Hematopoietic multipotent progenitor cell treated with erythropoietin and hydrocortisone succinate and interleukin-3 and kit ligand, for 6 days (in vitro differentiated cells): ENCODE results near the gene LMCD1.

Experiments used
- DNase-seq: peaks from one replicate; pipeline ENCODE4 v3.0.0-alpha.2; 2015

The LMCD1 gene

DNA sequence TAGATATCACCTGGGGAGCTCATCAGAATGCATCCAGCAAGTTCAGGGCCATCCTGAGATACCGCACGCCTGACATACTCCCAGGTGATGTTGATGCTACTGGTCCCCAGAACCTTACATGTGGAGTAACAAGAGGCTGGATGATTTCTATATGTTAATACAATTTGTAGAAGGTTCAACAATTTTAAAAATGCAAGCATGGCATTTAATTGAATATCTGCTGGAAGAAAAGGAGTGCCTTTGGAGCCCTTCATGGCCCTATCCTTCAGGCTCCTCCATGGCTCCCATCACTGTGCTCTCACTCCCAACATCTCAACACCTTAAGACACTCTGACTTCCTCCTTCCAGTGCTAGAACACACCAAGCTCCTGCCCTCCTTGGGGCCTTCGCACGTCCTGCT, 36.6 kb downstream of the LMCD1 start:
- no peak for DNase-seq

DNA sequence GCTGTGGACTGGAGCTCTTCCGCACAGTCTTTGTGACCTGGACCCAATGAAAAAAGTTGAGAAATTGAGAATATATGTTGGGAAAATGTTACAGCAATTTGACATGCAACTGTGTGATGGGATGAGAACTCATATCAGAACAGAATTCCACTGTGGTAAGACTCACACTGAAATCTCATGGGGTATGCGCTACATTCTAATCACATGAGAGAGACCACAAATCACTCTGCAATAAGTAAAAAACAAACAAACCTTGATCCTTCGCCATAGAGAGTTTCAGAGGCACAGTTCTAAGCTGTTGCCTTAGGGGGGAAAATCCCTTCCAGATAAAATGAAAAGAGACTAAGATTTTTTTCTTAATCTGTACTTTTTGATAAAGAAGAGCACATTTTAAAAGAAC, 37.3 kb downstream of the LMCD1 start:
- no peak for DNase-seq

DNA sequence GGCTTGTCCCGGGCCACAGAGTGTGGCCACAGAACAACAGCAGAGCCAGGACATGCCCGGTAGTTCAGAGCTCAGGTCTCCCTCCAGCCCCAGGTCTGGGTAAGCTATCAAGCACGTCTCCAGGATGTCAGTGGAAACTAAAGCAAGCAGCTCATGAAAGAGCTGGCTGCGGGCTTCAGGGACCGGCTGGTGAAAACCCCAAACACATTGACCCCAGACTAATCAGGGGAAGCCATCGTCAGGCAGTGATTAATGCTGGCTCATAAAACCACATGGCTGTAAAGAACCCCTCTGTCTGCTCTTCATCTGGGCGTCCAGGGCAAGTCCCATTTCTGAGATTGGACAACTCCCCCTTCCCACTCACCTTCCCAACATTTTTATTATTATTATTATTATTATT, 37.8 kb downstream of the LMCD1 start:
- no peak for DNase-seq

DNA sequence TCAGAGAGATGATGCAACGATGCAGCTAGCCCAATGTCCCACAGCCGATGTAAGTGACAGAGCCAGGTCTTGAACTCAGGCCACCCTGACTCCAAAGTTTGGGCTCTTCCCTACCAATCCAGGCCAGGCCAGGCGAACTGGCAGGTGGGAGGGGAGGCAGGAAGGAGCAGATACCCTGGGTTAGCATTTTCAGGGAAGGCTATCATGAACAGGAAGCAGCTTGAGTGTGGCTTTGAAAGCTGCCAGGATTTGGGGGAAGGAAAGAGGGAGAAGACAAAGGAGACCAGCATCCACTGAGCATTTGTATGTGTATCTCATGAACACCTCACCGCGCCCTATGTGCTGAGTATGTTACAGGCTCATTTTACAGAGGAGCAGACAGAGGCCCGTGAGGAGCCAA, 38.8 kb downstream of the LMCD1 start:
- DNase-seq = no peak

DNA sequence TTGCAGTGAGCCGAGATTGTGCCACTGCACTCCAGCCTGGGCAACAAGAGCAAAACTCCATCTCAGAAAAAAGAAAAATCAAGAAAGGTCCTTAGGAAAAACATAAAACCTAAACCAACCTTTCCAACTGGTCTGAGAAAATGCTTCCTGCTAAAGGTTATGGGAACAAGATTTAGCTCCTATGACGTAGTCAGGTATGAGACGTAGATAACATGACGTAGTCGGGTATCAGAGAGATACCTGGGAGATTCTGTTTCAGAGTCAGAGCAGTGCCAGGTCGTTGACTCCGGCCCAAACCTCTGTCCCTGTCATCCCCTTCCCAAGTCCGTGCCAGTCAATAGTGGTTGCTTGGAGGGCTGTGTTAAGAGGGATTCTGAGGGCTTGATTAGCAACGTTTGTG, 39.9 kb downstream of the LMCD1 start:
- no peak for DNase-seq

DNA sequence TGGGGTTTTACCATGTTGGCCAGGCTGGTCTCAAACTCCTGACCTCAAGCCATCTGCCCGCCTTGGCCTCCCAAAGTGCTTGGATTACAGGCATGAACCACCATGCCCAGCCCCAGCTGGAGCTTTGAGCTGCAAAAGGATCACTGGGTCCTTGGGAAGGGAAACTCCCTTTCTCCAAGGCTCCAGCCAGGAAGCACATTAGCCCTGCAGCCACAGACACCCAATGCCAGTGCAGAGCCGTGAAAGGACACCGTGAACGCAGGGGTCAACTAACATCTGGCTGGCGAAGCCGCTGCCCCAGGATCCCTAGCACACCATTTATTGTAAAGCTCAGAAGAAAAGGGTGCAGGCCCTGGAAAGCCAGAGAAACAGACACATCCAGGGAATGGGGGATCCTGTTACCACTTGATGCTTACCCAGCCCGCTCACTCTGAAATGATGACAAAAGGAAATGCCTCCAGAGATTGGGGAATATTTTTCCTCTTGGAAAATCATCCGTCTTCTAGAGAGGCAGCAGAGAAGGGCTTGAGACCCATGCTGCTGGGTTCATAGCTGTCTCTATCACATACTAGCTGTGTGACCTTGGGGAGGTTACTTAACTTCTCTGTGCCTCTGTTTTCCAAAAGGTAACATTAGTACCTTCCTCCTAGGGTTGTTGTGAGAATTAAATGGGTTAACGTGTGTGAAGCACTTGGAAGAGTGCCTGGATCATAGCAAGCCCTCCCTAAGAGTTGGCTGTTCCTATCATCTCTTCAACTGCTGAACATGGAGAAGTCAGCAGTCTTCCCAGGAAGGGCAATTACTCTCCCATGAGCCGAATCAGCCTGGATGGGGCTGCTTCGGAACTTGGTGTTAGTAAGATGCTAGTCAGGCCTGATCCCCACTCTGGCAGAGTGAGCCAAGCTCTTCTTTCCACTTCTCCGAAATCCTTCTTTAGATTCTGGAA, 40.8 kb downstream of the LMCD1 start:
- DNase-seq = no peak

DNA sequence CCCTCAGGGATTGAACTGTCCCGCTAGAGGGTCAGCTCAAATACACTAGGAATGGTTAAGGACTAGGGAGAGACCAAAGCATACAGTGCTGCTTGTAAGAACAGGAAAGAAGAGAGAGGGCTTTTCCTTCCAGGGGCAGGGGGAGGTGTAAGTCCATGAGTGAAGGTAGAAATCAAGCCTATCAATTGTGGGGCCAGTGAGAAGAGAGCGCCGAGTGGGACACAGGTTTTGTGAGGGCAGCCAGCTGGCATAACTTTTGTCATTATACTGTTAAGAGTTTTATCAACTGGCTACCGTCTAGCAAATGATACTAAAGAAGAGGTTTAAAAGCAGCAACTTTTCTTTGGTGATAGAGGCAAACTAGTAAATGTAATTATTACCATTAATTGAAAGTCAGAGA, 45.0 kb downstream of the LMCD1 start:
- DNase-seq = no peak

DNA sequence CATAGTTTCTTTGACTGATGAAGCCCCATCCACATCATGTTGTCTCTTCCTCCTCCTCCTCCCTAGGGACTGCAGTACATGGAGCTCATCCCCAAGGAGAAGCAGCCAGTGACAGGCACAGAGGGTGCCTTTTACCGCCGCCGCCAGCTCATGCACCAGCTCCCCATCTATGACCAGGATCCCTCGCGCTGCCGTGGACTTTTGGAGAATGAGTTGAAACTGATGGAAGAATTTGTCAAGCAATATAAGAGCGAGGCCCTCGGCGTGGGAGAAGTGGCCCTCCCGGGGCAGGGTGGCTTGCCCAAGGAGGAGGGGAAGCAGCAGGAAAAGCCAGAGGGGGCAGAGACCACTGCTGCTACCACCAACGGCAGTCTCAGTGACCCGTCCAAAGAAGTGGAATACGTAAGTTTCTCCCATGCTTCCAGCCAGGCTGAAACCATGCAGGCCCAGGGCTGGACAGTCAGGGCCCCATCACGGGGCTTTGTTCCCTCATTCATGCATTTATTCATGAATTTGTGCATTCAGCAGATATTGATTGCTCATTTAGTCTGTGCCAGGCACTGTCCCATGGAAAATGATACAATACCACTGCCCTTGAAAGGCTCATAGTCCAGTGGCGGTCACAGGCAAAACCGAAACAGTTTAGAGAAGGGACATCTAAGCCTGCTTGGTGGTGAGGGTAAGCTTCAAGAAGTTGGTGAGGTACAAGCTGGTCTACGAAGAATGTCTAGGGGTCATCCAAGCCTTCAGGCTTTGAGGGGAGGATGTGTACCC, 47.1 kb downstream of the LMCD1 start:
- DNase-seq = no peak

DNA sequence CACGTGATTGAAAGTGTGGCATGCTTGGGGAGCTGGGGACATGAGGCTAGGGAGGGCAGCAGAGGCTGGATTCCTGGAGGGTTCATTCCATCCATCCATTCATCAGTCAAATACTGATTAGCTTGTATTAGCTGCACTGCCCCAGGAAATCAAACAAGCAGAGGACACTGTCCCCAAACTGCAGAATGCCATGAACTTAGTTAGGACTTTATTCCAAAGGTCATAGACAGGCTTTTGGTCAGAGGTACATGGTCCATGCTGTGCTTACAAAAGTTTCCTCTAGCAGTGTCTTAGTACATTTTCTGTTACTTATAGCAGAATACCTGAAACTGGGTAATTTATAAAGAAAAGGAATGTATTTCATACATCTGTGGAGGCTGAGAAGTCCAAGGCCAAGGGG, 47.7 kb downstream of the LMCD1 start:
- no peak for DNase-seq

DNA sequence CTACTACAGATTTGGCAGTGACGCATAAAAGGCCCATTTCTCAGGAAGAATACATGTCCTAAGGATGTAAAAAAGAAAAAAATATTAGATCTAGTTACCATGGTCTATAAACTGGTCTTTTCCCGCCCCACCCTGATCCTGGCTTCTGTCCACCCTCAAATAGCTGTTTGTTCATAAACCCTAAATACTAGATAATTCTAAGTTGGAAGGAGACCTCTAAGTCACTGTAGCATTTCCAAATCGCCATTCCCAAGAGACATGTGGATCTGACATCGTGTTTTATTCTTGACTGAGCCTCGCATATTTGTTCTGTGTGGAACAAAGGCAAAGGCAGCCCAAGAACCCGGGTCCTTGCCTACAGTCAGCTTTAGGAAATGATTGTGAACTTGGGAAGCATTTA, 49.0 kb downstream of the LMCD1 start:
- DNase-seq = no peak

DNA sequence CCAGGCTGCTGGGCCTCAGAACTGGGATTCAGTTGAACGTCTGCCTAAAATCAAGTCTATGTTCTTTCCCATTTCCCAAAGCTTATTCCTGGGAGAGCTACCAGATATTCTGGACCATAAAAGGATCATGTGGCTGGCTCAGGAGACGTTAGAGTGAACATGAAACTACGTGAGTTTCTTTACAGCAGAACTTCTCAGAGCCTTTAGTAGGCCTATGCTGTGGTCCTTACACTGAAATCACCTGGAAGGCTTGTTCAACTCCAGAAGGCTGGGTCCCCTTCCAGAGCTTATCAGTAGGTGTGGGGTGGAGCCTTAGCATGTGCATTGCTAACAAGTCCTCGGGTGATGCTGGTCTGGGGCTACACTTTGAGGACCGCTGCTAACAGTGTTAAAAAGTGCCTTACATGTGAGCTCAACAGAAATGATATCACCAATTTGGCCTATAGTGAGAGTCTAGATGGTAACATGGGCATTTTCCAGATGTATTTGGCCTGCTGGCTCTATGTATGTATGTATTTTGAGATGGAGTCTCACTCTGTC, 50.7 kb downstream of the LMCD1 start:
- no peak for DNase-seq

DNA sequence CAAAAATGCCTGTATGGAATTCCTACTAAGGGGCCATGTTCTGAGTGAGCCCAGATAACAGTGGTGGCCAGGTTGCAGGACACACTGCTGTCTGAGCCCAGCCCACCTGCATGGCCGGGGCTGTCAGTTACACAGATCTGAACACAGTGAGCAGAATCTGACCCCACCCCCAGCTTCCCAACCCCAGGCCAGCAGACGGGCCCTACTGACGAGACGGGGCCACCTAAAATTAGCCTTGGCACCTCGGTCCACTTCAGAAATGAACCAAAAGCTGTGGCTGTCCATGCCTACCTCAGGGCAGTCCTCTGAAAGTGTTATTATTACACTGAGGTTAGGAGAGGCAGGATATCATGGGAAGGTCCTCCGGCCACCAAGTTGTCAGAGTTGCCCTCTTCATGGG, 51.8 kb downstream of the LMCD1 start:
- DNase-seq = no peak

DNA sequence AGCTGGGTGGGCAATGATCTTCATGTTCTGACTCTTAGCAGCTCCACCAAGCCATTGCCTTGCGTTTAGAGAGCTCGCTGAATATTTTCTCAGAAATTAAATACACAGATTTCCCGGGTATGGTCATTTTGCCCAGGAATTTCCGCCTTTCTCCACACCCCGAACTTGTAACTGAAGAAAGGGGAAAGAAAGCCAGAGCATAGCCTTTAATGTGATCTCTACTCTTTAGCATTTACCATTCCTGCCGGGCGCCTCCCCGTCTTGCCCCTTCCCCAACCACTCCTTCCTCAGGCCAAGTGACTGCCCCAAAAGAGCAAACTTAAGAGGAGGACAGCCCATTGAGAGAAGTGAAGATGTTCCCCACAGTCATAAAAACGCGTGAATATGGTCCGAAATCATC, 53.1 kb downstream of the LMCD1 start:
- no peak for DNase-seq

DNA sequence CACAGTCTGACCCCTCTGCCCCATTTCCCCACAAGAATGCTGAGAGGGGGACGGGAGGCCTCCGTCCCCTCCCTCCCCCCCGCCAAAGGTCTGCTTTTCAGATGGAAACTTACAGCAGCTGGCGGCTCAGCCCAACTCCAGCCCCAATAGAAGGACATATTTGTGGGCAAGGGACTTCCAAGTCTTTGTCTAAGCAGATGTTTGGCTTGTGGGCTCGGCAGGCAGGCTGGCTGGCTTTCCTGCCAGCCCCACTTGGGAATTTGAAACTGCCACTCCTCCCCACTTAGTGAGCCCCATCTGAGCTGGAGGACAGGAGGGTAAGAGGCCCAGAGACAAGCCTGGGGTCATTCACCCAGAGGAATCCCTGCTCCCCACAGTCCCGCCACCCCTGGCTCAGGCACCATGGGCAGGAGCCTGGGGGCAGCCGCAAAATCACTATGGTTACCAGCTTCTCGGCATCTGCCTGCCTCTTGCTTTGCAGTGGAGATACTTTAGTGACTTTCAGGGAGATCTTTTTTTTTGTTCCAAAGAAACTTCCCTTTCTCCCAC, 53.6 kb downstream of the LMCD1 start:
- no peak for DNase-seq

DNA sequence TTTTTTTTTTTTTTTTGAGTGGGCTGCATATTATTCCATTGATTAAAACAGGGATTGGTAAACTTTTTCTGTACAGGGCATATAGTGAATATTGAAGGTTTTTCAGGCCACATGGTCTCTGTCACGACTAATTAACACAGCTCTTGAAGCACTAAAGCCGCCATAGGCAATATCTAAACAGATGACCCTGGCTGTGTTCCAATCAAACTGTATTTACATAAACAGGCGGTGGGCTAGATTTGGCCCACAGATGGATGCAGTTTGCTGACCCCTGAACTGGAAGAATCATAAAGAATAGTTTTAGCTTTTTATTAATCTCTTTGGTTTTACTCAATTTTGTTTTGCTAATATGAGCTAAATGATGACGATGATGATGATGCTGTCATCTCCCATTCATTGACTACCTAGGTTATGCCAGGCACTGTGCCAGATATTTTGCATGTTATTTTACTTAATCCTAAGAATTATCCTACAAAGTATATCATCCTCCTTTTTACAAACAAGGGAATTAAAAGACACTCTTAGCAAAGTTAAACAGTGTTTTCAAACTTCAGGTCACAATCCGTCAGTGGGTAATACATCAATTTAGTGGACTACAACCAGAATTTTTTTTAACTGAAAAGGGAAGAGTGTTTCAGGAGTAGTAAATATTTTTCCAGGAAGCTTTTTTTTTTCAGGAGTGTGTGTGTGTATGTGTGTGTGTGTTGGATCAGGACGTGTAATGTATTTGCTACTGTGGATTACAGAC, 54.3 kb downstream of the LMCD1 start:
- DNase-seq = no peak

DNA sequence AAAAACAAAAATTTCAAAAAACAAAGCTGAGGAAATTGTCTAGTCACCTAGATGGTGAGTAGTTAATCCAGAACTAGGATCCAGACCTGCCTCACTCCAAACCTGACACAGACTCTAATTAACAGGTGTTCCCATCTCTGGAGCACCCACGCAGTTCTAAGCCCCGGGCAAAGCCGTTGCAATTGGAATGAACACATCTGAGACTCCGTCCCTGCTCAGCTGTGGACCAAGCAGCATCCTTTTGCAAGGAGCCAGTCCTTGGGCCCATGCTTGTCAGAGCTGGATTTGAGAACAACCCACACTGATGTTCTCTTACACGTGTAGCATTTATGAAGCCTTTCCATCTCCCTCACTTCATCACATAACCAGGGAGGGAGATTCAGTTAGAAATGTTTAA, 54.8 kb downstream of the LMCD1 start:
- no peak for DNase-seq

DNA sequence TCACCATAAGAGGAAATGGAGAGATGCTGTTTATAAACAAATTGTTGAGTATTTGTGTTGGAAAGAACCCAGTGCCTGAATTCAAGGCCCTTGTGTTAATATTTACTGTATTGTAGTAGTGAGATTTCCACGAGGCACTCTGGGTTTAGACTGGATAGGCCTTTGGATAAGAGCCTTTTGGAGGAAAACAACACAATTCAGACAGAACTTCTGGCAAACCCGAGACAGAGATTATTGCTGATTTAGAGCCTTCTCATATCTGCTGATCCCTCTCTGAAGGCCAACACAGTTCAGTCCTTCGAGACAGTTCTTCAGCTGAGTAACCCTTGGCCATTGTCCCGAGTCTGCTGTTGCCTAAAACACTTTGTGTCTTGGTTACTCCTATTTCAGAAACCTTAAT, 55.7 kb downstream of the LMCD1 start:
- DNase-seq = no peak

DNA sequence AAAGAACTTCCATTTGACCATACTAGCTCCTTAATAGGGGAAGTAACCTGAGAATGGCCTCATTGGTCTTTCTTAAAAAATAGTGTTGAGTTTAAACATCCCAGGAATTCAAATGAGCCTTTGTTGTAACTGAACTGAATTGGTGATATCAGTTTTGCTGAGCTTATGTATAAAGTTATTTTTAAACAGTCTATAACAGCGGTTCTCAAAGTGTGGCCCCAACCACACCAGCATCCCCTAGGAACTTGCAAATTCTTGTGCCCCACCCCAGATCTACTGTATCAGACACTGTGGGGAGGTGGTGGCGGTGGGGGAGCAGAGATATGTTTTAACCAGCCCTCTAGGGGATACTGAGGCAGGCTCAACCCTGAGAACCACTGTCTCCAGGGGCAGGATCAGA, 57.0 kb downstream of the LMCD1 start:
- DNase-seq = no peak

DNA sequence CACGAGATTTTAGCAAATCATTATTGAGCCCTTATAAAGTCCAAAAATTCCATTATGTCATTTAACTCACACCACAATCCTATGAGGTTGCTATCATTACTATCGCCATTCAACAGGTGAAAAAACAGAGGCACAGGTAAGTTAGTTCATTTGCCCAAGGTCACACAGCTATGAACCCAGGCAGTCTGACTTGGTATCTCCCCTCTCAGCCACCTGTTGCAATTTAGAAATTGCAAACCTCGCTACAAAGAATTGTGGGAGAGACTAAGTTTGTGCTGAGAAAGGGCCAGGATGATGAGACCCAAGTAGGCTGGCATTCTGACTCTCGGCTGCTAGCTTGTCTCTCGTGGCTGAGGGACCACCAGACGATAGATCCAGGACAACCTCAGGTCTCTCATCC, 57.7 kb downstream of the LMCD1 start:
- no peak for DNase-seq

DNA sequence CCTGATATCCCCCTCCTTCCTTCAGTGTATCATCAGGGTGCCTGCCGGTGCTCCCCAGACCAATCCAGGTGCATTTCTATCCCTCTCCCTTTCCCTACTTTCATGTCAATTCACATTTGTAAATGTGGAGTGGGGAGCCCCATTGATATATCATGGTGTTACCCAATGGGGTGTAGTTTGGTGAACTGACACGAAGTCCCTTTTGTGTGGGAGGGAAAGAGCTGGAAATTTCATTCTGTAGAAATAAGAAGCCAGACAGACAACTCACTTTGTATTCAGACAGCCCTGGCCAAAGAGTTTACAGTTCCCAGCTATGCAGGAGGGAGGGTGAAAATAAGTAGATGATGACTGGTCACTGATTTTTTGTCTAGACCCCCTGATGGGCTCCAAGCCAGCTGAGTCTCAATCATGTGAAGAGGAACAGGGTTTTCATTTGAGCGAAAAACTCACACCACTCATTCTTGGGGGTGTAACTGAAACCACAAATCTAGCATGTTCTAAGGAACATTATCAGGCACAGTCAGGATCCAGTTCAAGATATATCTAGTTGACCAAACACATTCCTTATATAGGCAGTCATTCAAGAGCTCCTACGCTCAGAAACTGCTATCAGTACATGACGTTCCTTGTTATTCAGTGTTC, 58.9 kb downstream of the LMCD1 start:
- peak; percentile 64 for DNase-seq

DNA sequence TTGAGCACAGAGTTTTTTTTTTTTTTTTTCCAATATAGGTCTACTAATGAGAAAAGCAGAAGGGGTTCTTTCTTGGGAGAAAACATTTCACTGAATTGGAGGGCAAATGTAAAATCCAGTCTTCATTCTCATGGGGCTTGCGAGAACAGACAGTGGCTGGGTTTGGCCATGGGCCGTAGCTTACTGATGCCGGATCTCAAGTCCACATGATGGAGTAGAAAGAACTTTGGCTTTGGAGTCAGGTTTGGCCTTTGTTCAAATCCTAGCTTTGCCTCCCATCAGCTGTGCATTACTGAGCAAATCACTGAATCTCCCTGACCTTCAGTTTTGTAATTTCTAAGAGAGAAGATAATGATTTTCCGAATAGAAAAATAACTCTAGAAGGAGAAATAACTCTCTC, 59.7 kb downstream of the LMCD1 start:
- DNase-seq = no peak

DNA sequence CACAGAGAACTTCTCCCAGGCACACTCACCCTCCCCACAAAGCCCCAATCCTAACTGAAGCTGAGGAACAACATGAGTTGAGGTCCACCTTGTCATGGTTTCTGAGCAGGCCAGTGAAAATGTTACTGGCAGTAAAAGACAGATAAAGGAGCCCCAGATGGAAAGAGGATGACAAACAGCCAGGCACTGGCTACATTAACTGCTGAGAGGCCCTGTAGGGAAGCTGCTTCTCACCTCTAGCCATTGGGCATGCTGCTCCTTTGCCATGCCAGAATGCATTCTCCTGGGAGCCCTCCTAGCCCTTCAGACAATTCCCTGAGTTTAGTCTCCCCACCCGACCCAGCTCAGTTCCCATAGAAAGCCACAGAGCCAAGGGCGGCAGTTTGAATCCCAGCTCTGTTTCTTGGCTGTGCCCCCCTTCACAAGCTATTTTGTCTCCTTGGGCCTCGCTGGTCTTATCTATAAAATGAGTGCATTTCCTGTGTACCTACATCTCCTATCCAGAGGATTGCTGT, 60.5 kb downstream of the LMCD1 start:
- DNase-seq = no peak
